ENCODE data around the gene SLC25A41. TPM values are rescaled to one million over a fixed set of nuclear protein-coding genes. Genes with fewer than 3 reads are reported as not detected.

Gene SLC25A41
- total and polyA plus RNA-seq, 2 of the 8 experiments (the other 6 are each of a cell fraction or from before 2014, with no cell fraction given): 0.50 TPM; not detected in 1

DNA sequence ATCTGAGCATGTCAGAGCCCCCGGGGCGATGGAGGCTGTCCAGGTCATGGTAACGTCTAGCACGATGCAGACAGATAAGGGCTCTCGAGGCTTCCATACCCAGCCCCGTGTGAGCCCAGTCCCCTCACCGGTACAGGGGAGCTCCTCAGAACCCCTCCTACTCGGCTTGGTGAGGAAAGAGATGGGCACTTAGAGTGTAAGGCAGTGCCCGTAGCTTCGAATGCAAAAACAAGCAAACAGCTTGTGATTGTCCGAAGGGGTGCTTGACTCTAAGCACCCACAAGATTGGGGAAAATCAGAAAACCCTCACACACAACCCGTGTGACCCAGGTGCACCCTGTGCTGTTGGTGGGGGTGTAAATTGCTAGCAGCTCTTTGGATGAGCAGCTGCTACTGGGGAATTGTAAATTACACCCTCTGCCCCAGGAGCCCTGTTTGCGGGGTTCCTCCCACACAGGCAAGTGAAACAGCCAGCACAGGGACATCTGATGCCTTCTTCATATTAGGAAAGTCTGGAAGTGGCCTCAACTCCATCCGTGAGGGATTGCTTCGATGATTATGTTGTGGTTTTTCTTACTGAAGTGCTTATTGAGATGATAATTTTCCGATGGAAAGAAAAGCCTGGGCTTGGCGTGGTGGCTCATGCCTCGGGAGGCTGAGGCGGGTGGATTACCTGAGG, 56.9 kb downstream of the SLC25A41 start:
- FAIRE-seq: no peak
- no peaks in the 10 kb centered on the region for H3K79me1 ChIP-seq (ENCODE audit: low read depth, low read length)
- H2BK20ac ChIP-seq (ENCODE audit: low read length): no peak overlapping the region
- H4K8ac ChIP-seq (ENCODE audit: extremely low read depth, insufficient read depth, low read length): no peak overlapping the region
- POLR2A ChIA-PET (ENCODE audit: partially characterized antibody): interaction anchor here (0.6 to 9.9 kb wide), 4 partner anchors 14 to 1074 kb away, joined by 3 to 81 read pairs (median 4); partner anchors contain the start of gene GTF2F1
- no peaks in the 10 kb centered on the region for H3K27me3 ChIP-seq (replicated peaks in 1 of 4; ENCODE audit: control insufficient read depth in 3 of 4, extremely low read depth in 1 of 4, insufficient read depth in 3 of 4, low read length in 3 of 4)
- no peak overlapping the region for H2BK5ac ChIP-seq (ENCODE audit: low read depth, low read length)
- no peak overlapping the region for H2BK15ac ChIP-seq (ENCODE audit: low read length)
- CTCF ChIA-PET (ENCODE audit: partially characterized antibody): interaction anchor here (0.7 to 1.3 kb wide), 2 partner anchors 47 to 62 kb away, joined by 3 read pairs; no protein-coding TSS in a partner anchor
- H3K79me2 ChIP-seq (ENCODE audit: control insufficient read depth in 1 of 2, insufficient read depth in 2 of 2, low read length in 2 of 2): no peaks in the 10 kb centered on the region
- no peak overlapping the region for H3K4me3 ChIP-seq (ENCODE audit: extremely low read depth in 1 of 4, insufficient read depth in 2 of 4, low read depth in 3 of 4, low read length in 4 of 4)
- no peak overlapping the region for H3K14ac ChIP-seq (ENCODE audit: insufficient read length)
- H3K56ac ChIP-seq (replicated peaks; ENCODE audit: insufficient read length, low read depth, low read length): no peak overlapping the region
- peaks cover 12 to 32% (median 24%) of the 10 kb centered on the region in 4 experiments; a peak in 6 of 8 replicates for H3K36me3 ChIP-seq (ENCODE audit: control insufficient read depth in 2 of 4, insufficient read depth in 4 of 4, low read length in 3 of 4)
- no peak overlapping the region for H3K9ac ChIP-seq (replicated peaks in 1 of 4; ENCODE audit: extremely low read depth in 1 of 4, low read depth in 3 of 4, low read length in 3 of 4)
- peaks cover 0 to 11% (median 7%) of the 10 kb centered on the region in 4 experiments; a peak in 5 of 7 replicates for H3K4me1 ChIP-seq (replicated peaks in 1 of 4; ENCODE audit: control insufficient read depth in 3 of 4, insufficient read depth in 4 of 4, low read length in 3 of 4)
- H3K27ac ChIP-seq (ENCODE audit: low read depth, low read length): no peak overlapping the region
- H2AK5ac ChIP-seq (ENCODE audit: low read depth, low read length): no peak overlapping the region
- no peak overlapping the region for H3K4ac ChIP-seq (replicated peaks; ENCODE audit: insufficient read length, low read depth, low read length)
- WGBS, 2 experiments (ENCODE audit: extremely low coverage in 1 of 2, insufficient coverage in 1 of 2, insufficient read length in 1 of 2, insufficient replicate concordance in 2 of 2, low coverage in 1 of 2, low lambda C conversion rate in 2 of 2, missing lambda C conversion rate in 1 of 2): 87% methylated on average over 19 of the region's 19 CpGs; no CpG with 5 or more reads in 1 of the 2 experiments
- no peak overlapping the region for H2BK12ac ChIP-seq (ENCODE audit: low read depth, low read length)
- DNase-seq (ENCODE audit: low read depth in 1 of 2, low spot score in 2 of 2): no peak
- H3K18ac ChIP-seq (ENCODE audit: extremely low read depth, low read length): no peak overlapping the region; the same call in 1 of the 2 replicates
- H3K23ac ChIP-seq (ENCODE audit: insufficient read length): no peak overlapping the region
- no peak overlapping the region for H4K91ac ChIP-seq (replicated peaks; ENCODE audit: insufficient read length, low read length)
- peaks cover 0 to 6% of the 10 kb centered on the region in 2 experiments for H4K20me1 ChIP-seq (replicated peaks in 1 of 2; ENCODE audit: control insufficient read depth in 1 of 2, insufficient read depth in 2 of 2, low read length in 2 of 2)
- peaks cover 5 to 11% of the 10 kb centered on the region in 2 experiments; a peak in 2 of 4 replicates for H3K9me3 ChIP-seq (ENCODE audit: insufficient read depth in 2 of 2, low read depth in 1 of 2, low read length in 1 of 2)
- no peak overlapping the region for H2BK120ac ChIP-seq (replicated peaks; ENCODE audit: low read depth, low read length)
- no peak overlapping the region for H2AFZ ChIP-seq (ENCODE audit: low read length)
- peaks cover 4% of the 10 kb centered on the region; the same call in 1 of the 2 replicates for H3K23me2 ChIP-seq (ENCODE audit: low read depth, low read length)
- H4K5ac ChIP-seq (ENCODE audit: insufficient read length, low read depth, low read length): no peak overlapping the region
- no peak overlapping the region for H3K4me2 ChIP-seq (ENCODE audit: insufficient read depth in 1 of 2, low read depth in 2 of 2, low read length in 2 of 2)
- TF ChIP-seq EGR1 (IDR thresholded peaks at IDR 0.05; ENCODE audit: borderline replicate concordance, low read depth, low read length) (no peak), SIX5 (IDR thresholded peaks at IDR 0.05; ENCODE audit: low read depth, low read length) (no peak), SUZ12 (IDR thresholded peaks at IDR 0.05; ENCODE audit: low read length) (no peak), KDM1A (IDR thresholded peaks at IDR 0.05; ENCODE audit: borderline replicate concordance, low read length) (no peak), ZNF274 (IDR thresholded peaks at IDR 0.05; ENCODE audit: borderline replicate concordance, extremely low read depth, low read length) (no peak), PHF8 (conservative IDR thresholded peaks at IDR 0.05; ENCODE audit: low read depth, low read length) (no peak), SIN3A (conservative IDR thresholded peaks at IDR 0.05 in 1 of 2, IDR thresholded peaks at IDR 0.05 in 1 of 2; ENCODE audit: low read depth in 1 of 2, low read length in 2 of 2) (no peak), YY1 (IDR thresholded peaks at IDR 0.05; ENCODE audit: low read depth, low read length) (no peak), SP2 (IDR thresholded peaks at IDR 0.05; ENCODE audit: low read length) (no peak)
- TF ChIP-seq, protein P1, sequence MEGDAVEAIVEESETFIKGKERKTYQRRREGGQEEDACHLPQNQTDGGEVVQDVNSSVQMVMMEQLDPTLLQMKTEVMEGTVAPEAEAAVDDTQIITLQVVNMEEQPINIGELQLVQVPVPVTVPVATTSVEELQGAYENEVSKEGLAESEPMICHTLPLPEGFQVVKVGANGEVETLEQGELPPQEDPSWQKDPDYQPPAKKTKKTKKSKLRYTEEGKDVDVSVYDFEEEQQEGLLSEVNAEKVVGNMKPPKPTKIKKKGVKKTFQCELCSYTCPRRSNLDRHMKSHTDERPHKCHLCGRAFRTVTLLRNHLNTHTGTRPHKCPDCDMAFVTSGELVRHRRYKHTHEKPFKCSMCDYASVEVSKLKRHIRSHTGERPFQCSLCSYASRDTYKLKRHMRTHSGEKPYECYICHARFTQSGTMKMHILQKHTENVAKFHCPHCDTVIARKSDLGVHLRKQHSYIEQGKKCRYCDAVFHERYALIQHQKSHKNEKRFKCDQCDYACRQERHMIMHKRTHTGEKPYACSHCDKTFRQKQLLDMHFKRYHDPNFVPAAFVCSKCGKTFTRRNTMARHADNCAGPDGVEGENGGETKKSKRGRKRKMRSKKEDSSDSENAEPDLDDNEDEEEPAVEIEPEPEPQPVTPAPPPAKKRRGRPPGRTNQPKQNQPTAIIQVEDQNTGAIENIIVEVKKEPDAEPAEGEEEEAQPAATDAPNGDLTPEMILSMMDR (IDR thresholded peaks at IDR 0.05; ENCODE audit: control extremely low read depth in 1 of 3, insufficient read depth in 1 of 3, low read depth in 1 of 3, low read length in 3 of 3): no peak

Data from H1 (cell line).